ENCODE measurements around the gene ACACB. TPM values are rescaled to one million over a fixed set of nuclear protein-coding genes. Genes with fewer than 3 reads are reported as not detected.

The ACACB gene
- total RNA-seq, 4 donors from 2014 or later = 56.0 to 179 (median 152) TPM

DNA sequence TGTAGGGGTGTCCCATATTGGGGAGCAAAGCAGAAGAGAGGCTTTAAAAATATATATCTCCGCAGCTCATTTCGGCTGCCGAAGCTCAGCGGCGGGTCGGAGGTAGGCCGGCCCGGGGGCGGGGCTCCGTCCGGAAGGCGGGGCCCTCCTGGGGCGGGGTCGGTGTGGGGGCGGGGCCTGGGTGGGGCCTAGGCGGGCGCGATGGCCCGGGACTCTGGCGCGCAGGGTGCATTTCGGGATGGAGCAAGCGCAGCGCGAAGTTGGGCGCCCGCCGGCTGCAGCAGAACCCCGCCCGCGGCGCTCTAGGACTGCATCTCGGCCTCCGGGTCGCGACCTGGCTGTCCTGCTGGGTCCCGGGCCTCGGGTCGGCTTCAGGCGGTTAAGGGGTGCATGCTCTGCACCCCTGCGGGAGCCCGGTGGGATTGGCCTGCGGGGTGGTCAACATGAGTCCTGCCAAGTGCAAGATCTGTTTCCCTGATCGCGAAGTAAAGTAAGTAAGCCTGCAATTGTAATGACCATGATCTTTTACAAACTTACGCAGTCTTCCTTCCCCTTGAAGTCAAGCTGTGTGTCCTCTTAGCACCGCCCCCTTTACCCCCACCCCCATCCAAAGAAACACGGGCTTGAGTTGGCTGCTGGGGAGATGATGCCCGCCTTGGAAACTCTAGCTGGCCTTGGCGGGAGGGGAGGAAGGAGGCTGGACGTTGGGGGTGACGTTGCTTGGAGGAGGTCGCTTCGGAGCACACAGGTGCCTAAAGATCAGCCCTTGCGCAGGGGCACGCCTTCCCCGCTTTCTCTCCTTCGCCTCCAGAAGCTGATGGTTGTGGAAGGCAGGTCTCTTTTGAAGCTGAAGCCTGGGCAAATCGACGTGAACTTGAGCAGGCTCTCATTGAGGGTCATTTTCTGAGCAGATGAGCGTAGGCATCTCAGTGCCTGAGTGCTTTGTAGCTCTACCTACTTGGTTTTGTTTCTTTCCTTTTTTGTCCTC, 38.4 kb downstream of the ACACB start:
- Histone ChIP-seq H3K27me3 (no peaks in the 10 kb centered on the region), H3K4me3 (peak overlapping the region; percentile 58 to 60 (median 58)), H3K9me3 (no peaks in the 10 kb centered on the region), H3K4me1 (peaks cover 0 to 32% (median 1%) of the 10 kb centered on the region in 4 donors), H3K36me3 (no peaks in the 10 kb centered on the region), H3K27ac (peak overlapping the region; percentile 63 to 82 (median 81))
- DNase-seq = peak; percentile 76 to 91 (median 89)
- peak in 1 of 2 donors; percentile 10 for TF ChIP-seq POLR2A (IDR thresholded peaks at IDR 0.05)
- TF ChIP-seq, protein P1, sequence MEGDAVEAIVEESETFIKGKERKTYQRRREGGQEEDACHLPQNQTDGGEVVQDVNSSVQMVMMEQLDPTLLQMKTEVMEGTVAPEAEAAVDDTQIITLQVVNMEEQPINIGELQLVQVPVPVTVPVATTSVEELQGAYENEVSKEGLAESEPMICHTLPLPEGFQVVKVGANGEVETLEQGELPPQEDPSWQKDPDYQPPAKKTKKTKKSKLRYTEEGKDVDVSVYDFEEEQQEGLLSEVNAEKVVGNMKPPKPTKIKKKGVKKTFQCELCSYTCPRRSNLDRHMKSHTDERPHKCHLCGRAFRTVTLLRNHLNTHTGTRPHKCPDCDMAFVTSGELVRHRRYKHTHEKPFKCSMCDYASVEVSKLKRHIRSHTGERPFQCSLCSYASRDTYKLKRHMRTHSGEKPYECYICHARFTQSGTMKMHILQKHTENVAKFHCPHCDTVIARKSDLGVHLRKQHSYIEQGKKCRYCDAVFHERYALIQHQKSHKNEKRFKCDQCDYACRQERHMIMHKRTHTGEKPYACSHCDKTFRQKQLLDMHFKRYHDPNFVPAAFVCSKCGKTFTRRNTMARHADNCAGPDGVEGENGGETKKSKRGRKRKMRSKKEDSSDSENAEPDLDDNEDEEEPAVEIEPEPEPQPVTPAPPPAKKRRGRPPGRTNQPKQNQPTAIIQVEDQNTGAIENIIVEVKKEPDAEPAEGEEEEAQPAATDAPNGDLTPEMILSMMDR (IDR thresholded peaks at IDR 0.05) = no peak

DNA sequence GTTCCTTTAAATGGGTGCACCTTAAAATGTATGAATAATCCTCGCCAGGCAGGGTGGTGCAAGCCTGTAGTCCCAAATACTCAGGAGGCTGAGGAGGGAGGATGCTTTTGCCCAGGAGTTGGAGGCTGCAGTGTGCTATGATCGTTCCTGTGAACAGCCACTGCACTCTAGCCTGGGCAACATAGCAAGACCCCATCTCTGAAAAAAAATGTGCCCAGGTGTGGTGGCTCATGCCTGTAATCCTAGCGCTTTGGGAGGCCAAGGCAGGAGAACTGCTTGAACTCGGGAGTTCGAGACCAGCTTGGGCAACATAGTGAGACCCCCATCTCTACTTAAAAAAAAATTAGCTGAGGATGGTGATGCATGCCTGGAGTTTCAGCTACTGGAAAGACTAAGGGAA, 39.6 kb downstream of the ACACB start:
- Histone ChIP-seq H3K27me3 (no peaks in the 10 kb centered on the region), H3K9me3 (no peaks in the 10 kb centered on the region), H3K4me1 (peaks cover 0 to 25% (median 1%) of the 10 kb centered on the region in 4 donors), H3K36me3 (no peaks in the 10 kb centered on the region), H3K27ac (no peak overlapping the region), H3K4me3 (no peak overlapping the region)
- TF ChIP-seq, protein P1 (IDR thresholded peaks at IDR 0.05) = no peak
- TF ChIP-seq POLR2A (IDR thresholded peaks at IDR 0.05) = no peak
- no peak for DNase-seq

DNA sequence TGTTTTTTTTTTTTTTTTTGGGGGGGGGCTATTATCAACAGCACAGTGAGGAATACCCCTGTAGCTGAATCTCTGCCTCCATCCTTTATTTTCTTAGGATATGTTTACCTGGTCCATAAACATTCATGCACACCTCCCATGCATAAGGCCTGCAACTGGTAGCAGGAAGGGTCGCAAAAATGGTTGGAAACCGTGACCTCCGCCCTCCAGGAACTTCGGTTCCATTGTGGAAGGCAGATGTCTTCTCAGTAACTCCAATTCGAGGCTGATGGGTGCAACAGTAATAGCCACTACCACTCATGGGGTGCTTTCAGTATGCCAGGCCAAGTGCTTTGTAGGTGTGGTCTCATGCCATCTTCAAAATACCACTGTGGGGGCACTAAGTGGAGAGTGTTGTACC, 40.2 kb downstream of the ACACB start:
- no peaks in the 10 kb centered on the region for H3K9me3 ChIP-seq
- TF ChIP-seq POLR2A (IDR thresholded peaks at IDR 0.05) = no peak
- TF ChIP-seq, protein P1 (IDR thresholded peaks at IDR 0.05) = no peak
- H3K27ac ChIP-seq = no peak overlapping the region
- H3K27me3 ChIP-seq = no peaks in the 10 kb centered on the region
- no peaks in the 10 kb centered on the region for H3K36me3 ChIP-seq
- no peak overlapping the region for H3K4me3 ChIP-seq
- H3K4me1 ChIP-seq = peaks cover 0 to 25% (median 1%) of the 10 kb centered on the region in 4 donors
- DNase-seq = no peak

DNA sequence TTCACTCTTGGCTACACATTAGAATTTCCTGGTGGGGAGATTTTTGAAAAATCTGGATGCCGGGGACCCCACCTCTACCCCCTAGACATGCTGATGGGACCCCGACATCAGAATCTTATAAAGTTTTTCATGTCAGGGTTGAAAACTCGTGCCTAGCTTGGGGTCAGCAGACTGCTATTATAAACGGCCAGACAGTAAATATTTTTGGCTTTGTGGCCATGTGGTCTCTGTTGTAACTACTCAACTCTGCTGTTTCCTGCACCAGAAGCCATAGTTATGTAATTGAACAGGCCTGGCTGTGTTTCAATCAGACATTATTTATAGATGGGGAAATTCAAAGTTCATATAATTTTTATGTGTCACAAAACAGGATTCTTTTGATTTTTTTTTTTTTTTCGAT, 41.6 kb downstream of the ACACB start:
- Histone ChIP-seq H3K27me3 (no peaks in the 10 kb centered on the region), H3K36me3 (no peaks in the 10 kb centered on the region), H3K4me3 (no peak overlapping the region), H3K27ac (peak overlapping the region in 3 of 4 donors; percentile 32 to 57 (median 34)), H3K9me3 (no peaks in the 10 kb centered on the region), H3K4me1 (peaks cover 0 to 25% (median 1%) of the 10 kb centered on the region in 4 donors)
- DNase-seq = no peak
- TF ChIP-seq, protein P1 (IDR thresholded peaks at IDR 0.05) = no peak
- no peak for TF ChIP-seq POLR2A (IDR thresholded peaks at IDR 0.05)

DNA sequence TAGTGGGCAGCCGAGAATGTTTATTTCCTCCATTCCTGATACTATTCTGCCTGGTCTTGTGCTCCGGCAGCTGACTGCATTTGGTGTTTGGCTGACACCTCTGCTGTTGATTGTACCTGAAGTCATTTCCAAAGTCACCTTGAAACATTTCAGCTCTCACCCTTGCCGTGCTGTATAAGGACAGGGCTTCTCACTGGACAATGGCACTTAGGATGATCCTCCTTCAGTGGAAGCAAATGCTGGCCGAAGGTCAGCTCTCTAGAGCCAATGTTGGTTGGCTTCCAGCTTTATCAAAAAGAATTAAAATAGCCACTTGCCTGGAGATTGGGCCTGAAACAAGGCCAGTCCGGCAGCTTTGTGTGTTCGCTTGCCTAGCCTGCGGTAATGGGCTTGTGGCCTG, 44.0 kb downstream of the ACACB start:
- peak overlapping the region in 2 of 4 donors; percentile 12 to 23 for H3K27ac ChIP-seq
- H3K4me3 ChIP-seq = no peak overlapping the region
- DNase-seq = no peak
- peaks cover 0 to 13% (median 0%) of the 10 kb centered on the region in 4 donors for H3K4me1 ChIP-seq
- no peaks in the 10 kb centered on the region for H3K36me3 ChIP-seq
- H3K9me3 ChIP-seq = no peaks in the 10 kb centered on the region
- no peak for TF ChIP-seq POLR2A (IDR thresholded peaks at IDR 0.05)
- TF ChIP-seq, protein P1 (IDR thresholded peaks at IDR 0.05) = no peak
- no peaks in the 10 kb centered on the region for H3K27me3 ChIP-seq

Measured in Peyer's patch (tissue), 4 donors.